ENCODE results near the gene ACAA1. TPM values are rescaled to one million over a fixed set of nuclear protein-coding genes. Genes with fewer than 3 reads are reported as not detected.

ACAA1 gene
- total and polyA plus RNA-seq, 2 experiments from 2014 or later: 21.4 to 26.6 TPM

- no peaks in the 10 kb centered on the region for H3K79me2 ChIP-seq (replicated peaks; ENCODE audit: insufficient read depth)
- no peak for ATAC-seq
Observed at GRCh38 chr3:38155825-38156224, 18.9 kb upstream of the ACAA1 start.

GRCh38 chr3:38154625-38155255, 17.8 kb upstream of the ACAA1 start:
- H3K27me3 ChIP-seq (ENCODE audit: insufficient read depth): no peaks in the 10 kb centered on the region
- no peaks in the 10 kb centered on the region for H3K36me3 Mint-ChIP-seq (ENCODE audit: low read depth)
- H3K36me3 ChIP-seq (ENCODE audit: insufficient read depth): no peaks in the 10 kb centered on the region
- H3K9me2 ChIP-seq (ENCODE audit: insufficient read depth): peaks cover 12% of the 10 kb centered on the region
- H3K4me3 Mint-ChIP-seq: no peak overlapping the region
- H3K9me3 Mint-ChIP-seq: no peaks in the 10 kb centered on the region
- no peak overlapping the region for H3K4me2 ChIP-seq
- no peaks in the 10 kb centered on the region for H3K4me1 ChIP-seq (ENCODE audit: insufficient read depth)
- H3K27ac Mint-ChIP-seq: no peak overlapping the region
- H3F3A ChIP-seq (replicated peaks; ENCODE audit: low read depth): peaks cover 5% of the 10 kb centered on the region; the same call in 1 of the 2 replicates
- no peaks in the 10 kb centered on the region for H4K20me1 ChIP-seq (replicated peaks; ENCODE audit: insufficient read depth)
- no peak overlapping the region for H2AFZ ChIP-seq
- H3K79me2 ChIP-seq (replicated peaks; ENCODE audit: insufficient read depth): no peaks in the 10 kb centered on the region
- DNase-seq (ENCODE audit: low spot score) (no peak), ATAC-seq (no peak)
- H3K4me3 ChIP-seq: no peak overlapping the region
- H3K27ac ChIP-seq (ENCODE audit: low read depth): no peak overlapping the region
- H3K27me3 Mint-ChIP-seq (ENCODE audit: insufficient read depth, low read depth, poor library complexity): peaks cover 3% of the 10 kb centered on the region
- peaks cover 4% of the 10 kb centered on the region; the same call in 1 of the 3 replicates for H3K4me1 Mint-ChIP-seq
- TF ChIP-seq JUNB (IDR thresholded peaks at IDR 0.05; ENCODE audit: unreplicated experiment) (no peak), ZNF114 (CRISPR knock-in tag; IDR thresholded peaks at IDR 0.05) (no peak), ZNF331 (CRISPR knock-in tag; IDR thresholded peaks at IDR 0.05; ENCODE audit: low read depth) (no peak), EZH2phosphoT487 (IDR thresholded peaks at IDR 0.05; ENCODE audit: unreplicated experiment) (no peak), NANOG (IDR thresholded peaks at IDR 0.05; ENCODE audit: borderline replicate concordance) (no peak), EZH2 (IDR thresholded peaks at IDR 0.05; ENCODE audit: low read depth, unreplicated experiment) (no peak), CREB1 (CRISPR knock-in tag; IDR thresholded peaks at IDR 0.05; ENCODE audit: low read depth) (no peak), ETS1 (IDR thresholded peaks at IDR 0.05) (no peak)
- TF ChIP-seq, protein P1, sequence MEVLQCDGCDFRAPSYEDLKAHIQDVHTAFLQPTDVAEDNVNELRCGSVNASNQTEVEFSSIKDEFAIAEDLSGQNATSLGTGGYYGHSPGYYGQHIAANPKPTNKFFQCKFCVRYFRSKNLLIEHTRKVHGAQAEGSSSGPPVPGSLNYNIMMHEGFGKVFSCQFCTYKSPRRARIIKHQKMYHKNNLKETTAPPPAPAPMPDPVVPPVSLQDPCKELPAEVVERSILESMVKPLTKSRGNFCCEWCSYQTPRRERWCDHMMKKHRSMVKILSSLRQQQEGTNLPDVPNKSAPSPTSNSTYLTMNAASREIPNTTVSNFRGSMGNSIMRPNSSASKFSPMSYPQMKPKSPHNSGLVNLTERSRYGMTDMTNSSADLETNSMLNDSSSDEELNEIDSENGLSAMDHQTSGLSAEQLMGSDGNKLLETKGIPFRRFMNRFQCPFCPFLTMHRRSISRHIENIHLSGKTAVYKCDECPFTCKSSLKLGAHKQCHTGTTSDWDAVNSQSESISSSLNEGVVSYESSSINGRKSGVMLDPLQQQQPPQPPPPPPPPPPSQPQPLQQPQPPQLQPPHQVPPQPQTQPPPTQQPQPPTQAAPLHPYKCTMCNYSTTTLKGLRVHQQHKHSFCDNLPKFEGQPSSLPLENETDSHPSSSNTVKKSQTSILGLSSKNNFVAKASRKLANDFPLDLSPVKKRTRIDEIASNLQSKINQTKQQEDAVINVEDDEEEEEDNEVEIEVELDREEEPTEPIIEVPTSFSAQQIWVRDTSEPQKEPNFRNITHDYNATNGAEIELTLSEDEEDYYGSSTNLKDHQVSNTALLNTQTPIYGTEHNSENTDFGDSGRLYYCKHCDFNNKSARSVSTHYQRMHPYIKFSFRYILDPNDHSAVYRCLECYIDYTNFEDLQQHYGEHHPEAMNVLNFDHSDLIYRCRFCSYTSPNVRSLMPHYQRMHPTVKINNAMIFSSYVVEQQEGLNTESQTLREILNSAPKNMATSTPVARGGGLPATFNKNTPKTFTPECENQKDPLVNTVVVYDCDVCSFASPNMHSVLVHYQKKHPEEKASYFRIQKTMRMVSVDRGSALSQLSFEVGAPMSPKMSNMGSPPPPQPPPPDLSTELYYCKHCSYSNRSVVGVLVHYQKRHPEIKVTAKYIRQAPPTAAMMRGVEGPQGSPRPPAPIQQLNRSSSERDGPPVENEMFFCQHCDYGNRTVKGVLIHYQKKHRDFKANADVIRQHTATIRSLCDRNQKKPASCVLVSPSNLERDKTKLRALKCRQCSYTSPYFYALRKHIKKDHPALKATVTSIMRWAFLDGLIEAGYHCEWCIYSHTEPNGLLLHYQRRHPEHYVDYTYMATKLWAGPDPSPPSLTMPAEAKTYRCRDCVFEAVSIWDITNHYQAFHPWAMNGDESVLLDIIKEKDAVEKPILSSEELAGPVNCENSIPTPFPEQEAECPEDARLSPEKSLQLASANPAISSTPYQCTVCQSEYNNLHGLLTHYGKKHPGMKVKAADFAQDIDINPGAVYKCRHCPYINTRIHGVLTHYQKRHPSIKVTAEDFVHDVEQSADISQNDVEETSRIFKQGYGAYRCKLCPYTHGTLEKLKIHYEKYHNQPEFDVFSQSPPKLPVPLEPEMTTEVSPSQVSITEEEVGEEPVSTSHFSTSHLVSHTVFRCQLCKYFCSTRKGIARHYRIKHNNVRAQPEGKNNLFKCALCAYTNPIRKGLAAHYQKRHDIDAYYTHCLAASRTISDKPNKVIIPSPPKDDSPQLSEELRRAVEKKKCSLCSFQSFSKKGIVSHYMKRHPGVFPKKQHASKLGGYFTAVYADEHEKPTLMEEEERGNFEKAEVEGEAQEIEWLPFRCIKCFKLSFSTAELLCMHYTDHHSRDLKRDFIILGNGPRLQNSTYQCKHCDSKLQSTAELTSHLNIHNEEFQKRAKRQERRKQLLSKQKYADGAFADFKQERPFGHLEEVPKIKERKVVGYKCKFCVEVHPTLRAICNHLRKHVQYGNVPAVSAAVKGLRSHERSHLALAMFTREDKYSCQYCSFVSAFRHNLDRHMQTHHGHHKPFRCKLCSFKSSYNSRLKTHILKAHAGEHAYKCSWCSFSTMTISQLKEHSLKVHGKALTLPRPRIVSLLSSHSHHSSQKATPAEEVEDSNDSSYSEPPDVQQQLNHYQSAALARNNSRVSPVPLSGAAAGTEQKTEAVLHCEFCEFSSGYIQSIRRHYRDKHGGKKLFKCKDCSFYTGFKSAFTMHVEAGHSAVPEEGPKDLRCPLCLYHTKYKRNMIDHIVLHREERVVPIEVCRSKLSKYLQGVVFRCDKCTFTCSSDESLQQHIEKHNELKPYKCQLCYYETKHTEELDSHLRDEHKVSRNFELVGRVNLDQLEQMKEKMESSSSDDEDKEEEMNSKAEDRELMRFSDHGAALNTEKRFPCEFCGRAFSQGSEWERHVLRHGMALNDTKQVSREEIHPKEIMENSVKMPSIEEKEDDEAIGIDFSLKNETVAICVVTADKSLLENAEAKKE (CRISPR knock-in tag; IDR thresholded peaks at IDR 0.05): no peak
- TF ChIP-seq, protein P2, sequence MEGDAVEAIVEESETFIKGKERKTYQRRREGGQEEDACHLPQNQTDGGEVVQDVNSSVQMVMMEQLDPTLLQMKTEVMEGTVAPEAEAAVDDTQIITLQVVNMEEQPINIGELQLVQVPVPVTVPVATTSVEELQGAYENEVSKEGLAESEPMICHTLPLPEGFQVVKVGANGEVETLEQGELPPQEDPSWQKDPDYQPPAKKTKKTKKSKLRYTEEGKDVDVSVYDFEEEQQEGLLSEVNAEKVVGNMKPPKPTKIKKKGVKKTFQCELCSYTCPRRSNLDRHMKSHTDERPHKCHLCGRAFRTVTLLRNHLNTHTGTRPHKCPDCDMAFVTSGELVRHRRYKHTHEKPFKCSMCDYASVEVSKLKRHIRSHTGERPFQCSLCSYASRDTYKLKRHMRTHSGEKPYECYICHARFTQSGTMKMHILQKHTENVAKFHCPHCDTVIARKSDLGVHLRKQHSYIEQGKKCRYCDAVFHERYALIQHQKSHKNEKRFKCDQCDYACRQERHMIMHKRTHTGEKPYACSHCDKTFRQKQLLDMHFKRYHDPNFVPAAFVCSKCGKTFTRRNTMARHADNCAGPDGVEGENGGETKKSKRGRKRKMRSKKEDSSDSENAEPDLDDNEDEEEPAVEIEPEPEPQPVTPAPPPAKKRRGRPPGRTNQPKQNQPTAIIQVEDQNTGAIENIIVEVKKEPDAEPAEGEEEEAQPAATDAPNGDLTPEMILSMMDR (conservative IDR thresholded peaks at IDR 0.05; ENCODE audit: low read depth in 2 of 2): no peak

More at GRCh38 chr3:38155825-38156224, 18.9 kb upstream of the ACAA1 start:
- Histone ChIP-seq H3K4me3 (no peak overlapping the region), H3K4me2 (no peak overlapping the region), H3K27me3 (ENCODE audit: insufficient read depth) (no peaks in the 10 kb centered on the region), H2AFZ (no peak overlapping the region), H3F3A (replicated peaks; ENCODE audit: low read depth) (peaks cover 6% of the 10 kb centered on the region; the same call in 1 of the 2 replicates), H4K20me1 (replicated peaks; ENCODE audit: insufficient read depth) (no peaks in the 10 kb centered on the region), H3K36me3 (ENCODE audit: insufficient read depth) (no peaks in the 10 kb centered on the region), H3K27ac (ENCODE audit: low read depth) (no peak overlapping the region), H3K4me1 (ENCODE audit: insufficient read depth) (no peaks in the 10 kb centered on the region), H3K9me2 (ENCODE audit: insufficient read depth) (peaks cover 12% of the 10 kb centered on the region)
- H3K27ac Mint-ChIP-seq: no peak overlapping the region
- no peaks in the 10 kb centered on the region for H3K36me3 Mint-ChIP-seq (ENCODE audit: low read depth)
- no peaks in the 10 kb centered on the region for H3K9me3 Mint-ChIP-seq
- H3K4me1 Mint-ChIP-seq: peaks cover 4% of the 10 kb centered on the region; the same call in 1 of the 3 replicates
- TF ChIP-seq CREB1 (CRISPR knock-in tag; IDR thresholded peaks at IDR 0.05; ENCODE audit: low read depth): no peak
- no peak for TF ChIP-seq NANOG (IDR thresholded peaks at IDR 0.05; ENCODE audit: borderline replicate concordance)
- TF ChIP-seq POLR2AphosphoS5 (IDR thresholded peaks at IDR 0.05; ENCODE audit: low read depth): no peak
- no peak for TF ChIP-seq STAT1 (IDR thresholded peaks at IDR 0.05; ENCODE audit: unreplicated experiment)
- TF ChIP-seq JUNB (IDR thresholded peaks at IDR 0.05; ENCODE audit: unreplicated experiment): no peak
- no peak for TF ChIP-seq EZH2 (IDR thresholded peaks at IDR 0.05; ENCODE audit: low read depth, unreplicated experiment)
- no peak overlapping the region for H3K4me3 Mint-ChIP-seq
- H3K27me3 Mint-ChIP-seq (ENCODE audit: insufficient read depth, low read depth, poor library complexity): peaks cover 3% of the 10 kb centered on the region
- no peak for DNase-seq (ENCODE audit: low spot score)

All from GM23338 (cell line).